Stimulated activated CD8-positive, alpha-beta memory T cell treated with anti-CD3 and anti-CD28 coated beads, Interleukin-12 subunit alpha, Interleukin-12 subunit beta, amount 100 ng/mL, for 24 hours (primary cell): ENCODE measurements around the gene PHC1.
"Not testable (repeated sequence)": the region's sequence is repeated elsewhere in the genome, so short reads cannot be mapped to it uniquely, and the experiment has no call there.

Experiments
- DNase-seq: peaks from one replicate; pipeline ENCODE4 v3.0.0-alpha.2; 2020; ENCODE audit errors: extremely low read depth

PHC1 gene

DNA sequence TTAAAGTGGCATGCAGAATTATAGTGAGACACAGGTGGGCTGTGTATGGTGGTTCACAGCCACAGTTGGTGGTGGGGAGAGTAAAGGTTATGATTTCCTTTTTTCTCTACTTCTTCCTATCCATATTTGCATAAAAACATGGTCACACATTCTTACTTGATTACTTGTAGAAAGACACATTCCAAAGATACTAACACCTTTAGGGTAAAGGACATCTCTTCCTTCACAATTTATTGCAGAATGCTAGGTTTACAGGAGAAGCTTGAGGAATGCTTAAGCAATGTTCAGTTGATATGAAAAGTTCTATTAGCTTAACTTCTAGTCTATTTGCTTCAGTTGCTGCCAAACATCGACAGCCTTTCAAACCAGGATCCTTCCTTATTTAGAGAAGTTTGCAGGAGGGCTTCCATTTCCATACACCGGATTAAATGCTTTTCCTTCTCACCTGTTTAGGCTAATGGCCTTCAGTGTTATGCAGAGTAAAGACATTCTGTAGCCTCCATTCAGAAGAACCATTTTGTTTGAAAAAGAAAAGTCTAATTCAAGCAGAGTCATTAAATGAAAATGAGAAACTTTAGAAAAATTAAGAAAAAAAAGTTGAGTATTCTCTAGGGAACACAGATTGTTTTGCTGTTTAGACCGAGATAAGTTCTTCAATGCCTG is 2.6 kb upstream of the PHC1 start:
- DNase-seq: no peak

DNA sequence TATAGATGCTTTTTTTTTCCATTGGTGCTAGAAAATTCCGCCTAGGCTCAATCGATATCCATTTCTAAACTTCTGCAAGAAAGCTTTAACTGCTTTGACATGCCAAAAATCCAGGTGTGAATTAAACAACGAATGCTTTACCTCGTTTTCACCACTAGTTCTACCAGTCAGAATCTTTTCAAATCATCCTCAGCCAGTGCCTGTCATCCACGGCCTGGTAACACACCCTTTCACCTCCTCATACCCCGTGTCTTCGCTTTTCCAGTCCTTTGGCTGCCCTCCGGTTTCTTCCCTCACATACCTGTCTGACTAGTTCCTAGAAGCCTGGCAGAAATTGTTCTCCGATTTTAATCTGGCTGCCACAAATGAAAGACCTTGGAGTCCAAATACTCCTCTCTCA is 1.4 kb upstream of the PHC1 start:
- DNase-seq: no peak

DNA sequence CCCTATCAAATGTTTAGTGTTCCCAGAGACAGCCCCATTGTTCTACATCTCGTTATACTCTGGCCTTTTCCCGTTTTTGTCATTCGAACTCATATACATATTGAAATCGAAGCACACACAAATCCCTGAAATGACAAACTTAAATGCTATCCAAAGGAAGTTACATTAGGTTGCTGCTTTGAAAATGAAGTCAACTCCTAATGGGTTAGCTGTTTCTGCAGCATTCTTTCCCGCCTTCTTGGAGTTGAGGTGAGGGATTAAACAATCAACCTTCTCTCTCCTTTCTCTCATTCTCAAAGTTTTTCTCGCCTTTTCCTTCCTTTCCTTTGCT is 642 bp upstream of the PHC1 start:
- DNase-seq: no peak

DNA sequence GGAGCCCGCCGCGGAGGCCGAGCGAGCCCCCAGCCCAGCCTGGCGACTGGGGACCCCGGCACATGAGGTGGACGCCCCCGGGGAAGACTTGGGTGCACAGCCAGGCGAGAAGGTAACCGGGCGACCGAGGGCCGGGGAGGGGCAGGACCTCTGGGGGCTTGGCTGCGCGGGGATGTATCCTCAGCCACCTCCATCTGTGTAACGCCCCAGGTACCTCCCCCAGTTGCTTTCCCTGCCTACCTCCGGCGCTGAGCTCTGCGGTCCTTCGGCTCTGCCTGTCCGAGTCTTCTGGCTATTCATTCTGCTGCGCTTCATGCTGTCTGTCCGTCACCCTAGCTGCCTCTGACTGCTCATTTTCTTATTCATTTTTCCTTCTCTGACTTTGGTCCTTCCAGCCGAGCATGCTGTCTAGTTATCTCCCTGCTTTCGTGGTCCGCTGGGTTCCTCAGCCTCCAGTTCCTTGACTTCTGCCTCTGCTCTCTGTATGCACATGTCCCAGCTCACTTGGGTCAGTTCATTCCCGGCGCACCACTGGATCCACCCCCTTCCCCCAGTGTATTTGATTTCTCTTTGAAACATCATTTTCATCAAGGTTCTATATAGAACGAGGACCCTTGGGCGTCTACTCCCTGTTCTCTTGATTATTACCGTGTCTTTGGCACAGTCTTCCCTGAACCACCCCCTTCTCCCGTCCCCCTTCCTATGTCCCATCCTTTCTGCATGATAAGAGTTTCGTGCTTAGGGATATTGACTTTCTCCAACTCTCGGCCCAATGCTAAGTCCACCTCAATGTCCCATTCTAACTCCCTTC is 612 bp downstream of the PHC1 start:
- DNase-seq: peak; percentile 21

DNA sequence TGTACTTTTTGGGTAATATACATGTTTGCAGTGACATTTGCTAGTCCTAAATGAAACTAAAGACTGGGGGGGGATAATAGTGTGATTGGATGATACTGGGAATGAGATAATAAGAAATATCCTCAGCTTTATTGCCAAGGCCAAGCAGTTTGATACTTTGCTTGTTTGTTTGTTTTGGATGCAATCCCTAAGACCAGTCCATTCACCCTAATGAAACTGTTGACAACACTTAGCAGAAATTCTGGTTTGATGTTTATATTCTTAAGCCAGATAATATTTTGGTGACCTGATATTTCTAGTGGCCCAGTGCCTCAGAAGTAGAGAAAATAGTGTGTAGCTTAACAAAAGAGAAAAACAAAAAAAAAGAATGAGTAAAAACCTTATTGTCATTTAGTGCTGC is 1.8 kb downstream of the PHC1 start:
- DNase-seq: no peak

DNA sequence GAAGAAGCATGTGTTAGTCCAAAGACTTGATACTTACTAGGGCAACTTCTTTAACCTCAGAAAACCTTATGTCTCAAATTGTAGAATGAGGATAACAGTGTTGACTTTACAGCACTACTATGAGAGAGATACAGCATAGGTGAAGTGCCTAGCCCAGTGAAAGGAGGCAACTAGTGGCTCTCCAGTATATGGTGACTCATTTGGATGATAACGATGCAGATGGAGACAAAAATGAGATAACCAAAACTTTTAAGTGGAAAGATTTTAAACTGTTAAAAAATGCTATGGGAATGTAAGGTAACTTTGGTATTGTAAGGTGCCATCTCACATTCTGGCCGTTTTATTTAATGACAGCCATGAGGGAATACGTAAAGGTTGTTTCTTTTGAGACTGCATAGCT is 2.7 kb downstream of the PHC1 start:
- DNase-seq: no peak

DNA sequence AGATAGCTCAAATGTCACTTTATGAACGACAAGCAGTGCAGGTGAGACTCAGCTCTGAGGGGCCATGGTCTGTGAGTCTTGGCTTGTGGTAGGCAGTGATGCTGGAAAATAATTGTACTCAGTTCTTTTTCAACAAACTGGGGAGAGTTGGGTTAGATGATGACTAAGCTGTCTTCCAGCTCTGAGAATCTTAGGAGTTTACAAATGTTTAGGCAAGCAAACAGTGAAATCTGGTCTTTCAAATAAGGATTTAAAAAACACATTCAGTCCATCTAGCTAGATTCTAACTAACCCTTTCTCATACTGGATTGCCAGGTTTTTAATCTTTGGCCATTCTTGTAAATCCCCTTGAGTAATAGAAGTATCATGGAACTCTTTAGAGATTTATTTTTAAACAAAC is 3.4 kb downstream of the PHC1 start:
- DNase-seq: no peak

DNA sequence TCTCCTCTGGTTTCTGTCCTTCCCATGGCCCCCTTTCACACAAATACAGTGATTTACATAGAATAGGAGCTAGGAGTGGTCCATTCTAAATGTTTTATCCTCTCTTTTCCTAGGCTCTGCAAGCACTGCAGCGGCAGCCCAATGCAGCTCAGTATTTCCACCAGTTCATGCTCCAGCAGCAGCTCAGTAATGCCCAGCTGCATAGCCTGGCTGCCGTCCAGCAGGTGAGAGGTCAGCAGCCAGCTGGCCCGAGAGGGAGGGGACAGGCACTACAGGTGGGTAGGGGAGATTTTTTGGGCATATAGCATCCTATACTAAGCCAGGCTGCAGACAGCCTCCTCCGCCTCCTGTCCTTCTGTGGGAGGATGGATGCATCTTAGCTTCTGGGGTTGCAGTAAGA is 5.3 kb downstream of the PHC1 start:
- not testable (repeated sequence) for DNase-seq

DNA sequence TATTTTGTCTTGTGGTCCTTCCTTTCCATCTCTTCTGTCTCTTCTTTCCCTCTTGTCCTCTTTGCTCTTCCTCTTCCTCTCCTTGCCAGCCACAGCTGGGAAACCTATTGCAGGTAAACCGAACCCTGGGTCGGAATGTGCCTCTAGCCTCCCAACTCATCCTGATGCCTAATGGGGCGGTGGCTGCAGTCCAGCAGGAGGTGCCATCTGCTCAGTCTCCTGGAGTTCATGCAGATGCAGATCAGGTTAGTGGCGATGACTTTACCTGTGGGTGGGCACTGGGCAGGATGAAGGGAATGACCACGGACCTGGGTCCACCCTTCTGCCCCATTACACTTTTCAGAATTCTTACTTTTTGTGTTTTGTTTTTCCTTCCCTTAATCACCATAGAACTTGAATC is 8.2 kb downstream of the PHC1 start:
- no peak for DNase-seq

DNA sequence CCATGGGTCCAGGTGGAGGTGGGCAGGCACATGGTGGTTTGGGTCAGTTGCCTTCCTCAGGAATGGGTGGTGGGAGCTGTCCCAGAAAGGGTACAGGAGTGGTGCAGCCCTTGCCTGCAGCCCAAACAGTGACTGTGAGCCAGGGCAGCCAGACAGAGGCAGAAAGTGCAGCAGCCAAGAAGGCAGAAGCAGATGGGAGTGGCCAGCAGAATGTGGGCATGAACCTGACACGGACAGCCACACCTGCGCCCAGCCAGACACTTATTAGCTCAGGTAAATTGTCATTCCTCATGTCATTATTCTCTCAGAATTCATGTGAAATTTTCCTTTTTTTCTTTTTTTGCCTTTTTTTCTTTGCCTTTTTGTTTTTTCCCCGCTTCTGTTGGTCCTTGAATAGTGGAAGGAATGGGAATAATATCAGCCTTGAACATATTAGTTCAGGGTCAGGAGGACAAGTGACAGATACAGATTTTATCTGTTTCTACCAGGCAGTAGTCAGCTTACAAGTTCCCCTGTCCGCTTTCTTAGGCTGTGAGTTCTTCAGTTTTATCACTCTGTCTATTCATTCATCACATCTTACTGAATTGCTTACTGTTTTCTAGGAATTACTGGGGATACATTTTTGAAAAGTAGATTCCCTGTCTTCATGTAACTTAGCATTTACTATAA is 16.5 kb downstream of the PHC1 start:
- not testable (repeated sequence) for DNase-seq

DNA sequence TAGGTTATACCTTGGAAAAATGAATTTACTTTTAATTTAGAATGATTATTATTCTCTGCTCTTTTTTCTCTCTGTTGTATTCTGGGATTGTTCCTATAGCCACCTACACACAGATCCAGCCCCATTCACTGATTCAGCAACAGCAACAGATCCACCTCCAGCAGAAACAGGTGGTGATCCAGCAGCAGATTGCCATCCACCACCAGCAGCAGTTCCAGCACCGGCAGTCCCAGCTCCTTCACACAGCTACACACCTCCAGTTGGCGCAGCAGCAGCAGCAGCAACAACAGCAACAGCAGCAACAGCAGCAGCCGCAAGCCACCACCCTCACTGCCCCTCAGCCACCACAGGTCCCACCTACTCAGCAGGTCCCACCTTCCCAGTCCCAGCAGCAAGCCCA is 18.2 kb downstream of the PHC1 start:
- not testable (repeated sequence) for DNase-seq

DNA sequence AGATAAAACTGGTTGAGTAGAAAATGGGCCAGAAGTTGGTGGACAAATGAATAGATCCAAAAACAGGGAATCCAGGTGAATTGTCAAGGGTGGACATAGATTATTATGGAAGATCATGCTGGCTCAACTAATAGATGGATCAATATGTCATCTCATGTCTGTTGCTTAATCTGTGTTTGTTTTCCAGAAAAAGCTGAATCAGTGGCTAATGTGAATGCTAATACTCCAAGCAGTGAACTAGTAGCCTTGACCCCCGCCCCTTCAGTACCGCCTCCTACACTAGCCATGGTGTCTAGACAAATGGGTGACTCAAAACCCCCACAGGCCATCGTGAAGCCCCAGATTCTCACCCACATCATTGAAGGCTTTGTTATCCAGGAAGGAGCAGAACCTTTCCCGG is 19.8 kb downstream of the PHC1 start:
- DNase-seq: not testable (repeated sequence)

DNA sequence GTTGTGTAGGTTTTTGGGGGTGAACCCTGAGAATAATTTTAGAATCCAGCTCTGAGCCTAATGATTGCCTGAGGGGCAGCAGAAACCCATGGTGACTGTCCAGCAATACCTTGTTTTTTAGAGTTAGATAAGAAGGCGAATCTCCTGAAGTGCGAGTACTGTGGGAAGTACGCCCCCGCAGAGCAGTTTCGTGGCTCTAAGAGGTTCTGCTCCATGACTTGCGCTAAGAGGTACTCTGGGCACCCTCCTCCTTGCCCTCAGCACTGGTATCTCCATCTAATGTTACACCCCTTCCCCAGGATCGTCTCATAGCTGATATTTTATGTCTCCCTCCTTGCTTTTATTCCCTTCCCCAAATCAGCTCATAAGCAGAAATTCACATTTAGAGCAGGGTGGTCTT is 22.4 kb downstream of the PHC1 start:
- no peak for DNase-seq

DNA sequence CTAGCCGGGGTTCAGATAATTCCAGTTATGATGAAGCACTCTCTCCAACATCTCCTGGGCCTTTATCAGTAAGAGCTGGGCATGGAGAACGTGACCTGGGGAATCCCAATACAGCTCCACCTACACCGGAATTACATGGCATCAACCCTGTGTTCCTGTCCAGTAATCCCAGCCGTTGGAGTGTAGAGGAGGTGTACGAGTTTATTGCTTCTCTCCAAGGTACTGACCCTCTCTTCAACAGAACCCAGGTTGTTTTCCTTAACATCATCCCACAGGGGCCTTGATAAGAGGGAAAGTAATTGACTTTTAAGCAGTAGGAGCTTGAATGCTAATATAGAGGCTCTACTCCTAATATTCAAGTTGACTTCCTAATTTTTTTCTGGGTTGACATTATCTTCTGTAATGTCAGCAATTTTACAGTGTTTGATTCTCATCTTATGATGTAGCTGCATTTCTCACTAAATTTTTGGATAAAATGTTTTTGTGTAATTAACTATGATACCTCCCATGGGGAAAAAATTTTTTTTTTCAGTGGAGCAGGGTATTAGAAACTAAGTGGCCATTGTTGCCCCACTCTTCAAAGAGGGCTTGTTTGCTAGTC is 23.6 kb downstream of the PHC1 start:
- not testable (repeated sequence) for DNase-seq

DNA sequence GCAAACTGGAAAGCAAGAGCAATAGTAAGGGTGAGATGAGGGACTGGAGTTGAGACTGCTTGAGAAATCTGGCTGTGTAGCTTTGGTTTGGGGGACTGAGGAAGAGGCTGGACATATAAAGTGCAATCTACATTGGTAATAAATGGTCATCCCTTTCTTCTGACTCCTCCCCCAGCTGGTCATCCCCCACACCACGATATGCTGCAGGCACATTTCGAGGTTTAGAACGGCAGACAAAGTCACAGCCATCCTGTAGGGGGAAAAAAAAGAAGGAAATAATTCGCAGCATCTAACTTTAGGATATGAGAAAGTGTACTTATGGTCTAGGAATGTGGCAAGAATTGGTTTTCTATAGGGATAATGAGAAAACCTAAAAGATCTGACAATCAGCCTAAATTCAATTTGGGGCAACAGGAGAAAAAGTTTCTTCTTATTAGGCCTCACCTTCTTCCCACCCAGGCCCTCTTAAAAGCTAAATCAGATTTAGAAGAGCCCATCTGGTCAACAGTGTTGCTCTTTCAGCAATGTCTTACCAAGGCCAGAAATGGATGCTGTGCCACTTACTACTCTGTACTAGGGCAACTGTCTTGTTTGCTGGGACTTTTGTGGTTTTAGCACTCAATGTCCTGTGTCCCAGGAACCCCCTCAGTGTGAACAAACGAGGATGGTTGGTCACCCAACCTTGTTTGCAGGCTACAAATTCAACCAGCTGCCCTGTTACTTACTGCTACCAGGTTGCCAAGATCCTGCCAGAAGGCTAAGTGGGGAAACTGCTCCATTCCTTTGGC is 27.6 kb downstream of the PHC1 start:
- no peak for DNase-seq

DNA sequence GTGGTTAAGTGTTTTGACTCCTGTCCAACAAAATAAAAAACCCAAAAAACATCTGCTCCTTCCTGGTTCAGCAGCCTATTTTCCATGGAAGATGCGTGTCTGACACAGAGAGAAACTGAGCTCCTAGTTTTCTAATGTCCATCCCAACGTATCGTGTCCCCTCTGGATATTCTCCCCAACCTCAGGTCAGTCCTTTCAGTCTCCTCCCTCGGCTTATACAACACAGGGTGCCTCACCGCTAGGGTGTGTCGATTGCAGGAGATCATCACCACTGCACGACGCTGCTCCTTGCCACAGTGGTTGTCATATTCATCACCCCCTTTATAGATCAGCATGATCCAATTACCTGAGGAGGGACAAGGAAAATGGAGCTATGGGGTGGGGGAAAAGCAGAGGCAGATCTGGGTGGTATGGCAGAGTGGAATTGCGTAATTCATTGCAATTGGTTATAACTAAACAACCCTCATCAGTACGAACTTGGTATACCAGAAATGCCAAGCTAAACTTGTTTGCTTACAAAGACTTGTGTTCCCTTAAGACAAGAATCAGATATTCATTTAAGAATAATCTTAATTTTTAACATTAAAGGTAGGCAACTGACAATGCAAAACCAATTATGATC is 29.4 kb downstream of the PHC1 start:
- DNase-seq: no peak

DNA sequence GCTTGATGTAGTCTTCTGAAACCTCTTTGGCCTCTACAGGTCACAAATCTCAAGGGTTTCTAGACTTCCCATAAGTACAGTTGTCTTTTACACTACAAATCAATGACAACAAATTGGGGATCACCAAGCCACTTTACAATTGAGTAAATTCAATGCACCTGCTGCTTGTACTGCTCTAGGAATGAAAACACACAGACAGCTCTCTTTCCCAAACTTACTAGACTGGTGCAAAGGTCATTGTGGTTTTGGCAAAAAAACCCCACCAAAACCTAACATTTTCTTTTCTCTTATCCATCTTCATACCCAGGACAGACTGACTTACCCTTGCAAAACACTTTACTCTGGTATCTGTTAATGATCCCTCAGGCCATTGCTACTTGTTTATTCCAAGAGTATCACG is 32.4 kb downstream of the PHC1 start:
- no peak for DNase-seq

DNA sequence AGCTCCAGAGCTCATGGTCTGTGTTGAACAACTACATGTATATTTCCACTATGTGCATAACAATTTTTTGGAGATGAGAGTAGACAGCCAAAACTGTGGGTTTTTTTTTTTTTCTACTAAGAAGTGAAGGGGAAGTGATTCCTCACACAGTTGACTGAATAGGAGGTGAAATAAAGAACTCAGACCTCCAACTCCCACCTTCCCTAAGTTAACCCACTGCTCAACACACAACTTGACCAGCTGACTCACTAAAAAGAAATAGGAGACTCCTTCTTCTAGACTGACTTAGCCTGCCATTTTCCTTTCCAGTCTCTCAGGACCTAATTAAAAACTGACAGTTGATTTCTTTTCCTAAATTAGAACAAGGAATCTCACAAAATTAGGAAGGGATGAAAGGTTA is 33.4 kb downstream of the PHC1 start:
- DNase-seq: no peak

DNA sequence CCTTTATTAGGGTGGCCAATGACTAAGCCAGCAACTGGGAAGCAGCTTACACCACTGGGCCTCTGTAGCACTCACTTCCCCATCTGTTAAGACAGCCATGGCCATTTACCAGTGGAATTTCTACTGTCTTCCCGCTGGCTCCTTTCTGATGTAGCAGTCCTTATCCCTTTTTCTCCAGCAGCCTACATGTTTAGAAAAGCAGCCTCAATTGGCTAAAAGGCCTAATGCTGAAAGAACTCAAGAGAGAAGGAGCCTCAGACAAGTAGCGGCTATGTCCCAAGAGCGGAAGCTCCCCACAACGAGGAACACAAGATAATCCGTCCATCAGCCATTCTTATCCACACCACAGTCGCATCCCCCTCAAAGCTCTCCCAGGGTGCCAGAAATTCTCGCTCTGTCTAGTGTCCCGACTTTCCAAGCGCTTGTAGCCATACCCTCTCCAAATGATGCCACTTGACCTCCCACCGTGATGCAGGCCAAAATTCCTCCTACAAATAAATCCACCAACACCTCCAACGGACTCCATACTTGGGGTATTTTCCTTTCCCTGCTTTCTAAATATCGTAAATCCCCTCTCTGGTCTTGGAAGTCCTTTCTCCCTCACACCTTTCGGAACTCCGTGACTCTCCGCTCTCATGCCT is 34.5 kb downstream of the PHC1 start:
- DNase-seq: no peak

DNA sequence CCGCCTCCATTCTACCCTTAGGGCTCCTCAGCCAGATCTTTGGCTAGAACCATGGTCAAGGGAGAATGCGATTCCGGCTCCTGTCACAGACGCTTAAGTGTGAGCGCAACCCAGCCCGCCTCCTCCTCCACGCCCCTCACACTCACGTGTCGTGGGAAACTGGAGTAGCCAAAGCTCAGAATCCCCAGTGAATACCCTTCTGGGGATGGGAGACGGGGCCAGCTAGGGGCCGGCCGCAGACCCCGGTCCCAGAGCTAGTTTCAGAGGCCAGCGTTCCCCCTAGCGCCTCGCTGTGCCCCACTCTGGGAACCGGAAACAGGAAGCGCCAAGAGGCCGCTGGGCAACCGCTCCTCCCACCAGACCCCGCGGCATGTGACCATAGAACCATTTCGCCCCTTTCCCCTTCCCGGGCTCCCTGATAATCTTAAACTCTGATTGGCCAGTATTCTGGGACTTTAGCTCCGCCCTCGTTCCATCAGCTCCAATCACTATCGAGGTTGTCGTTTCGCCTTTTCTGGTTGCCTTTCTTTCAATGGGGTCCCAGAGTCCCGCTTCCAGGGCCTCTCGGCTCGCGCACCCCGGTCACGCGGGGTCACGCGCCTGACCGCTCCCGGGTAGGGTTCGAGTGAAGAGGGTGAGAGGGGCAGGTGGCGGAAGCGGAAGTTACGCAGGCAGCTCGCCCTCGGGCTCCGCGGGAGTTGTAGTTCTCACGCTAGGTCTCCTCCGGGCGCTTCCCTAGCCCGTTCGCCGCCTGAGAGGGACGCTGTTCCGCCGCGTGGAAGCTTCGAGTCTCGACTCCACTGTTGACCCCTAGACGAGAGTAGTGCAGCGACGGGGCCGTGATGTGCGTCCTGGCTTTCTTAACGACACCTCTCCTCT is 35.3 kb downstream of the PHC1 start, which contains the start of gene M6PR:
Gene M6PR, minus strand, starts transcription at position 304 of the 879 bp plus-strand sequence. CDS start 3,241 bp downstream, outside the sequence.
- peak; percentile 76 for DNase-seq
